Measurements from ENCODE around the gene GPHA2. TPM values are rescaled to one million over a fixed set of nuclear protein-coding genes. Genes with fewer than 3 reads are reported as not detected.

Gene GPHA2
- total RNA-seq, 1 donor from 2014 or later, result not detected

- Mint-ChIP-seq H3K4me3 (ENCODE audit: low read depth) (peak overlapping the region; percentile 41), H3K36me3 (ENCODE audit: low read depth) (peaks cover 24% of the 10 kb centered on the region), H3K27me3 (ENCODE audit: low read depth) (no peaks in the 10 kb centered on the region), H3K4me1 (ENCODE audit: low read depth) (peaks cover 21% of the 10 kb centered on the region), H3K9me3 (no peaks in the 10 kb centered on the region), H3K27ac (peak overlapping the region; percentile 30)
- DNase-seq (ENCODE audit: low spot score), result no peak
- intact Hi-C loops (cut with micrococcal nuclease), result loop anchor here (10.0 kb wide), 2 partner anchors 139 to 201 kb away; partner anchors contain the start of genes SF1, TM7SF2 and ZNHIT2
Measured at GRCh38 chr11:64914123-64914522, 21.6 kb downstream of the GPHA2 start.

DNA sequence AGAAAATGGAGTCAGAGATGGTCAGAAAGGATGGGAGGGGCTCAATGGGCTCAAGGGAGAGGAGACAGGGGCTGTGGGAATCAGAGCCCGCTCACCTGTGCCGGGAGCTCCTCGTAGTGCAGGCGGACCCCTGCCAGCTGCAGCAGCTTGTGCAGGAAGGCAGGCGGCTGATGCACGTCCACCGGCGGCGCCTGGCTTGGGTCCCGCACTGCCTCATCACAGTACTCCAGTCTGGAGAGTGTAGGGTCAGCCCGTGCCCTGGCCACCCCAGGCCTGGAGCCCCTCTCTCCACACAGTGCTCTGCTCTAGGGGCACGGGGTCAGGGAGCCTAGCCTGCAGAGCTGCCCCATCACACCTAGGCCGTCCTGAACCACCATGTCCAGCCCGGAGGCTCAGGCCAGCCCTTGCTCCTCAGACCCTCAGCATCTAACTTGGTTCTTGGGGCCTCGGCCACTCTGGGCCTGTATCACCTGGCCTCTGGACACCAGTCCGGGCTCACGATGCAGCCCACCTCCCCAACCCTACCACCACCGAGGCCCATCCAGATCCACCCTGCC, 22.4 kb downstream of the GPHA2 start:
- no peak for DNase-seq (ENCODE audit: low spot score)
- H3K9me3 Mint-ChIP-seq, result no peaks in the 10 kb centered on the region
- intact Hi-C loops (cut with micrococcal nuclease), result loop anchor here (10.0 kb wide), 2 partner anchors 138 to 202 kb away; partner anchors contain the start of genes SF1, TM7SF2 and ZNHIT2
- H3K27ac Mint-ChIP-seq, result no peak overlapping the region
- H3K27me3 Mint-ChIP-seq (ENCODE audit: low read depth), result no peaks in the 10 kb centered on the region
- peaks cover 20% of the 10 kb centered on the region for H3K4me1 Mint-ChIP-seq (ENCODE audit: low read depth)
- H3K36me3 Mint-ChIP-seq (ENCODE audit: low read depth), result peaks cover 24% of the 10 kb centered on the region
- no peak overlapping the region for H3K4me3 Mint-ChIP-seq (ENCODE audit: low read depth)

- no peaks in the 10 kb centered on the region for H3K27me3 Mint-ChIP-seq (ENCODE audit: low read depth)
- peaks cover 29% of the 10 kb centered on the region for H3K36me3 Mint-ChIP-seq (ENCODE audit: low read depth)
- H3K27ac Mint-ChIP-seq, result peak overlapping the region; percentile 3
- DNase-seq (ENCODE audit: low spot score), result no peak
- intact Hi-C loops (cut with micrococcal nuclease), result loop anchor here (10.0 kb wide), 2 partner anchors 137 to 203 kb away; partner anchors contain the start of genes SF1, TM7SF2 and ZNHIT2
- H3K4me3 Mint-ChIP-seq (ENCODE audit: low read depth), result no peak overlapping the region
- H3K4me1 Mint-ChIP-seq (ENCODE audit: low read depth), result peaks cover 11% of the 10 kb centered on the region
- no peaks in the 10 kb centered on the region for H3K9me3 Mint-ChIP-seq
Measured at GRCh38 chr11:64911689-64912088, 24.0 kb downstream of the GPHA2 start.

- Mint-ChIP-seq H3K27ac (peak overlapping the region; percentile 3), H3K4me1 (ENCODE audit: low read depth) (peaks cover 6% of the 10 kb centered on the region), H3K9me3 (no peaks in the 10 kb centered on the region), H3K27me3 (ENCODE audit: low read depth) (no peaks in the 10 kb centered on the region), H3K36me3 (ENCODE audit: low read depth) (peaks cover 29% of the 10 kb centered on the region), H3K4me3 (ENCODE audit: low read depth) (no peak overlapping the region)
- DNase-seq (ENCODE audit: low spot score), result no peak
- intact Hi-C loops (cut with micrococcal nuclease), result loop anchor here (10.0 kb wide), 2 partner anchors 136 to 204 kb away; partner anchors contain the start of genes SF1, TM7SF2 and ZNHIT2
Measured at GRCh38 chr11:64911142-64911541, 24.6 kb downstream of the GPHA2 start.

DNA sequence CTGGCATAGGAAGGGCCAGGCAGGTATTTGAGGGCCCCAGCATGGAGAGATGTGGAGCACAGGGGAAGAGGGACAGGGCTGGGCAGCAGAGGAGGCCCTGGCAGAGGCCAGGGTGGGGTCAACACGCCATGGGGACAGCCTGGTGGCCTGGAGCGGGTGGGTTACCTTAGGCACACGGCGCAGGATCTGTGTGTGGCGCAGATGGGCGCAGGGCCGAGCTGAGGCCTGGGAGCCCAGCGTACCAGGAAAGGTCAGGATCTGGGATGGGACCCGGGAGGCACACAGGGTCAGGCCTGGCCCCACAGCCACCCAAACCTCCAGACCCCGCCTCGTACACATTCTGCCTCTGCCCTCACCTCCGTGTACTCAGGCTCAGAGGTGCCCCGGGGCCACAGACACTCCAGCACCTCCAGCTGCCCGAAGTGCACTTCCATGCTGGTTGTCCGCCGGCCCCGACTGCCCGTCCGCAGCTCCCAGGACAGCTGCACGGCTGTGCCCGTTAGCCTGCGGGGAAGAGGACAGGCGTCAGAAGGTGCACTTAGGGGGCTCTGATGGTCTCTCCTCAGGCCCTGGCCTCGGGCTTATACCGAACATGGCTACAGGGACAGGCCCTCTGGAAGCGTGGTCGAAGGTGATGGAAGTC, 25.1 kb downstream of the GPHA2 start:
- intact Hi-C loops (cut with micrococcal nuclease), result loop anchor here (10.0 kb wide), 2 partner anchors 136 to 204 kb away; partner anchors contain the start of genes SF1, TM7SF2 and ZNHIT2
- Mint-ChIP-seq H3K36me3 (ENCODE audit: low read depth) (peaks cover 29% of the 10 kb centered on the region), H3K4me1 (ENCODE audit: low read depth) (peaks cover under 1% of the 10 kb centered on the region), H3K27ac (peak overlapping the region; percentile 52), H3K9me3 (no peaks in the 10 kb centered on the region), H3K4me3 (ENCODE audit: low read depth) (no peak overlapping the region), H3K27me3 (ENCODE audit: low read depth) (no peaks in the 10 kb centered on the region)
- no peak for DNase-seq (ENCODE audit: low spot score)

DNA sequence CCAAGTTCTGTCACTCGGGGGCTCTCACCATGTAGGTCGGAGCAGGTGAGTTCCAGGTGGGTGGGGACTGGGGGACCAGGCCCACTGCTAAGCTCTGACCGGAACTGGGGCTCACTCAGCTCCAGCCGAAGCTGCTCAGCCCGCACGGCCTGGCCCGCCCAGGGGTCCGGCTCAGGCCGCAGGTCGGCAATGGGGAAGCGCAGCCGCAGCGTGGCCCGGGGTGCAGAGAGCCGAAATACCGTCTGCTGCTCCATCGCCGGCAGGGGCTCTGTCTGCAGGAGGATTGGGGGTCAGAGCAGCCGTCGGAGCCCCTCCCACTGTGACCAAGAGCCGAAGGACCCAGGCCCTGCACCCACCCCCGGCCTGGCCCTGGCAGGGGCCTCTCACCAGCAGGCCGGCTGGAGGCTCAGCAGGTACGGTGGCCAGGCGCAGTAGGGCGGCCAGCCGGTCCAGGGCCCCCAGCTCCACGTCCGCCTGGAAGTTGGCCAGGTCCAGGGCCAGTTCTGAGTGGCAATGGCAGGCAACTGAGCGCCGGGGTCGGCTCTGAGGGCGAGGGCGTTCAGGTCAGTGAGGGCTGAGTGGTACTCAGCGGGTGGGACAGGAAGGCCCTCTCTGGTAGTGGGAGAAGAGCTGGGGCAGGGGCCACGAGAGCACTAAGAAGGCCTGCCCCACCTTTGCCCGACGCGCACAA, 25.9 kb downstream of the GPHA2 start:
- Mint-ChIP-seq H3K27ac (no peak overlapping the region), H3K4me1 (ENCODE audit: low read depth) (no peaks in the 10 kb centered on the region), H3K4me3 (ENCODE audit: low read depth) (no peak overlapping the region), H3K27me3 (ENCODE audit: low read depth) (no peaks in the 10 kb centered on the region), H3K36me3 (ENCODE audit: low read depth) (peaks cover 34% of the 10 kb centered on the region), H3K9me3 (no peaks in the 10 kb centered on the region)
- DNase-seq (ENCODE audit: low spot score), result no peak
- intact Hi-C loops (cut with micrococcal nuclease), result loop anchor here (10.0 kb wide), 2 partner anchors 135 to 205 kb away; partner anchors contain the start of genes SF1, TM7SF2 and ZNHIT2

- no peaks in the 10 kb centered on the region for H3K27me3 Mint-ChIP-seq (ENCODE audit: low read depth)
- DNase-seq (ENCODE audit: low spot score), result no peak
- H3K36me3 Mint-ChIP-seq (ENCODE audit: low read depth), result peaks cover 31% of the 10 kb centered on the region
- no peak overlapping the region for H3K27ac Mint-ChIP-seq
- no peaks in the 10 kb centered on the region for H3K9me3 Mint-ChIP-seq
- H3K4me1 Mint-ChIP-seq (ENCODE audit: low read depth), result no peaks in the 10 kb centered on the region
- no peak overlapping the region for H3K4me3 Mint-ChIP-seq (ENCODE audit: low read depth)
- intact Hi-C loops (cut with micrococcal nuclease), result no loop called here
Measured at GRCh38 chr11:64908766-64909165, 26.9 kb downstream of the GPHA2 start.

GRCh38 chr11:64906314-64906635, 29.4 kb downstream of the GPHA2 start:
- H3K4me1 Mint-ChIP-seq (ENCODE audit: low read depth), result no peaks in the 10 kb centered on the region
- H3K27ac Mint-ChIP-seq, result no peak overlapping the region
- intact Hi-C loops (cut with micrococcal nuclease), result no loop called here
- no peaks in the 10 kb centered on the region for H3K27me3 Mint-ChIP-seq (ENCODE audit: low read depth)
- H3K9me3 Mint-ChIP-seq, result no peaks in the 10 kb centered on the region
- no peak overlapping the region for H3K4me3 Mint-ChIP-seq (ENCODE audit: low read depth)
- H3K36me3 Mint-ChIP-seq (ENCODE audit: low read depth), result peaks cover 25% of the 10 kb centered on the region
- DNase-seq (ENCODE audit: low spot score), result no peak

- Mint-ChIP-seq H3K9me3 (no peaks in the 10 kb centered on the region), H3K4me1 (ENCODE audit: low read depth) (no peaks in the 10 kb centered on the region), H3K27me3 (ENCODE audit: low read depth) (no peaks in the 10 kb centered on the region), H3K36me3 (ENCODE audit: low read depth) (peaks cover 21% of the 10 kb centered on the region), H3K4me3 (ENCODE audit: low read depth) (no peak overlapping the region), H3K27ac (no peak overlapping the region)
- DNase-seq (ENCODE audit: low spot score), result no peak
- intact Hi-C loops (cut with micrococcal nuclease), result no loop called here
Measured at GRCh38 chr11:64905516-64906313, 30.0 kb downstream of the GPHA2 start.

DNA sequence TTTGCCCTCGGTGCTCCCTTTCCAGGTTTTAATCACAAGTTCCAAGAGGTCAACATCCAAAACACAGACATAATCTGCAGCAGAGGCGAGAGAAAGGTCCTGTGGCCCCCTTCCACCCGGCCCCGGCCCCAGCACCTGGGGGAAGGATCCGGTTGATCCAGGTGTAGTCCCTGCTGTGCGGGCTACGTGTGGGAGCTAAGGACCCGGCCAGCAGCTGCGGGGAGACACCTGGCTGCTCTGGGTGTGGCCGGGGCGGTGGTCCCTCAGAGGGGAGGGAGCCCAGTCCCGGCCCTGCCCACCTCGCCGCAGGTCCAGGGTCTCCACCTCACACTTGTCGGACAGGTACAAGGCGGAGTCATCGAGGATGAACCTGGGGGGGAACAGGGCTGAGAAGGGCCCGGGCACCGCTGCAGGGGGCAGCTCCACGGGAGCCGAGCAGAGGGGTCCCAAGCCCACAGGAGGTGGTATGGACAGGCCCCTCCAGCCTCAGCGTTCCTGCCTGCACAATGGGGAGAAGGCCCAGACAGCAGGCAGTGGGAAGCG, 32.3 kb downstream of the GPHA2 start:
- H3K36me3 Mint-ChIP-seq (ENCODE audit: low read depth), result peaks cover 34% of the 10 kb centered on the region
- H3K27me3 Mint-ChIP-seq (ENCODE audit: low read depth), result no peaks in the 10 kb centered on the region
- no peak overlapping the region for H3K27ac Mint-ChIP-seq
- intact Hi-C loops (cut with micrococcal nuclease), result no loop called here
- DNase-seq (ENCODE audit: low spot score), result no peak
- H3K9me3 Mint-ChIP-seq, result no peaks in the 10 kb centered on the region
- peaks cover 4% of the 10 kb centered on the region for H3K4me1 Mint-ChIP-seq (ENCODE audit: low read depth)
- no peak overlapping the region for H3K4me3 Mint-ChIP-seq (ENCODE audit: low read depth)

DNA sequence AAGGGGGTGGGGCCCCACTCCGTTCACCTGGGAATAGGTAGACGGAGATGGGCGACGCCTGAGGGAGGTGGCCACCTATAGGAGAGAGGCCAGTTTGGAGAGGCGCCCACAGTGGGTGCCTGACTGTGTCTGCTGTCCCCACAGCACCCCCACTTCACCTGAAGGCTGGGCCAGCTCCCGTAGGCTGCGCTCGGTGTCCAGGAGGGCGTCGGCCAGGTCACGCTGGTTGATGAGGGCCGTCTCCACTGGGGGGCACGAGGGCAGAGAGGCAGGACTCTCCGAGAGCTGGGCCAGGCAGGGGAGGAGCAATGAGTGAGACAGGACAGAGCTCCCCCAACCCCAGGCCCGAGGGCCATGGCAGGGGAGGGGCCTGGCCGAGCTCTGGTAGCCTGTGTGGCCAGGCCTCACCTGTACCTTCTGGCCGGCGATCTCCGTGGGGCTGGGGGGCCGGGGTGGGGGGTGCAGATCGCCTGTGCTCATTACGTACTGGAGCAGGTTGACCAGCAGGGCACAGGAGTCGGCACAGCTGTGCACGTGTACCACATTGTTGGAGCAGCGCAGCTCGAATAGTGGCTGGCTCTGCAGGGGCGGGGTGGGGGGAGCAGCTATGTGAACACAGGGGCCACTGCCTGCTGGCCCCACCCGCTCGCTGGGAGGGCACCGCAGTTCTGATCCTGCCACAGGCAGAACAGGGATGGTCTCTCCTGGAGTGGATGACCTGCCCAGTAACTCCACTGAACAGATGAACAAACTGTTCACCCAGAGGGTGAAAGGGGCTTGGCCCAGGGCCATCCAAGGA, 33.4 kb downstream of the GPHA2 start:
- peaks cover 30% of the 10 kb centered on the region for H3K36me3 Mint-ChIP-seq (ENCODE audit: low read depth)
- DNase-seq (ENCODE audit: low spot score), result no peak
- no peak overlapping the region for H3K27ac Mint-ChIP-seq
- no peak overlapping the region for H3K4me3 Mint-ChIP-seq (ENCODE audit: low read depth)
- no peaks in the 10 kb centered on the region for H3K9me3 Mint-ChIP-seq
- no peaks in the 10 kb centered on the region for H3K27me3 Mint-ChIP-seq (ENCODE audit: low read depth)
- peaks cover 4% of the 10 kb centered on the region for H3K4me1 Mint-ChIP-seq (ENCODE audit: low read depth)
- intact Hi-C loops (cut with micrococcal nuclease), result no loop called here

DNA sequence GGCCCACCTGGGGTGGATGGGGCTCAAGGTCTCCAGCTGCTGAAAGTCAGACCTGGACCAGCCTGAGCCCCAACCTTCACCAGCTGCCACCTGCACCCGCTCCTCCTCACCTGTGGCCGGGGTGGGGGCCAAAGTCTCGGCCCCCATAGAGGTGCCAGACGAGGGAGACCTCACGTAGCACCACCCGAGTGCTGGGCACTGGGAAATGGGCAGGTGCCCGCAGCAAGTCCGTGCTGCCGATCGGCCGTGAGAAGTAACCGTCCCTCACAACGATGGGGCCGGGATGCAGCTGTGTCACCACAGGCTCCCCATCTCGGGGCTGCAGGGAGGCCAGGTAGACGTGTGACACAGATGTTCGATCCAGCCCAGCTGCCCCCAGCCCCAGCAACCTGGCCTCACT, 34.9 kb downstream of the GPHA2 start:
- intact Hi-C loops (cut with micrococcal nuclease), result no loop called here
- Mint-ChIP-seq H3K27ac (no peak overlapping the region), H3K9me3 (no peaks in the 10 kb centered on the region), H3K36me3 (ENCODE audit: low read depth) (peaks cover 33% of the 10 kb centered on the region), H3K27me3 (ENCODE audit: low read depth) (no peaks in the 10 kb centered on the region), H3K4me3 (ENCODE audit: low read depth) (no peak overlapping the region), H3K4me1 (ENCODE audit: low read depth) (peaks cover 4% of the 10 kb centered on the region)
- DNase-seq (ENCODE audit: low spot score), result no peak
